Gastroesophageal sphincter (tissue), 3 donors: Measurements from ENCODE around the gene ITGAL.

Experiments
- EP300 ChIP-seq: sonication (generic); formaldehyde crosslinking; IDR thresholded peaks from one replicate; pipeline ENCODE4 v1.6.1; 2017; ENCODE audit warnings: antibody characterized with exemption, mild to moderate bottlenecking
- POLR2A ChIP-seq, 2 donors: fragments of 450-650 bp; IDR thresholded peaks; one replicate each; pipeline ENCODE4 v1.6.1; 2017; ENCODE audit warnings: antibody characterized with exemption in 2 of 2, mild to moderate bottlenecking in 2 of 2, moderate library complexity in 1 of 2
- POLR2AphosphoS5 ChIP-seq: sonication (generic); formaldehyde crosslinking; IDR thresholded peaks from one replicate; pipeline ENCODE4 v1.6.1; 2017; ENCODE audit warnings: antibody characterized with exemption
- TF ChIP-seq, protein P1 (sequence below), 4 experiments: fragments of 200-600 bp in 2 of 4; fragments of 450-650 bp in 2 of 4; sonication (generic) in 1 of 4; IDR thresholded peaks; one replicate each; pipeline ENCODE4 v1.5.1; 2017 to 2019; ENCODE audit warnings: antibody characterized with exemption in 4 of 4, mild to moderate bottlenecking in 2 of 4, moderate library complexity in 2 of 4

DNA sequence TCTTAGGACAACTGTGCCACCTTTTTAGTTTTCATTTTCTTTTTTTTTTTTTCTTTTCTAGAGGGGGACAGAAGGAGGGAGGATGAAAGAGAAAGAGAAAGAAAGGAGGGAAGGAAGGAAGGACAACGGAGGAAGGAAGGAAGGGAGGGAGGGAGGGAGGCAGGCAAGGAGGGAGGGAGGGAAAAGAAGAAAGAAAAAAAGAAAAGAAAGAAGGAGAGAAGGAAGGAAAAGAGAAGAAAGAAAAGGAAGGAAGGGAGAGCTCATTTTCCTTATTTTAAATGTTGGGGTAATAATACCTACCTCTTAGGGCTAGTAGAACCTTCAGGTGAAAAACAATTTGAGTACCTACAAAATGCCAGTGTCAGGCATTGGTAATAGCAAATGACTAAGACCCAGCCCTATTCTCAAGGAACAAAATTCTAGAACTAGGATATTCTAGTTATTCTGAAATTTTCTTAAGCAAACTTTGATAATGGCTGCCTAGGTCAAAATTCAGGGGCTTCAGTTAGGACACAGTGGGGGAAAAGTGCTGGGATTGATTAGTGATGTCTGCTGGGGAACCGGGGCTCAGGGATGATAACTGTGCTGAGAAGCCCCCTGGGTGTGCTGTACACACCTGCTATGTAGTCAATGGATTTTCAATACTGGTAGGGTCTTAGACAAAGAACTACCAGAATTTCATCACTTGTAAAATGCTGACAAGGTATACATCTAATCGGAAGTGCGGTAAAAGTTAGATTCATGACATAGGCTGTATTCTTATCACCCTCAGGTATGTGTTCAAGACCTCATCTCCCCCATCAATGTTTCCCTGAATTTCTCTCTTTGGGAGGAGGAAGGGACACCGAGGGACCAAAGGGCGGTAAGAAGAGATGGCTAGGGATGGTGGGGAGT is 31.1 kb downstream of the ITGAL start:
- TF ChIP-seq, protein P1, sequence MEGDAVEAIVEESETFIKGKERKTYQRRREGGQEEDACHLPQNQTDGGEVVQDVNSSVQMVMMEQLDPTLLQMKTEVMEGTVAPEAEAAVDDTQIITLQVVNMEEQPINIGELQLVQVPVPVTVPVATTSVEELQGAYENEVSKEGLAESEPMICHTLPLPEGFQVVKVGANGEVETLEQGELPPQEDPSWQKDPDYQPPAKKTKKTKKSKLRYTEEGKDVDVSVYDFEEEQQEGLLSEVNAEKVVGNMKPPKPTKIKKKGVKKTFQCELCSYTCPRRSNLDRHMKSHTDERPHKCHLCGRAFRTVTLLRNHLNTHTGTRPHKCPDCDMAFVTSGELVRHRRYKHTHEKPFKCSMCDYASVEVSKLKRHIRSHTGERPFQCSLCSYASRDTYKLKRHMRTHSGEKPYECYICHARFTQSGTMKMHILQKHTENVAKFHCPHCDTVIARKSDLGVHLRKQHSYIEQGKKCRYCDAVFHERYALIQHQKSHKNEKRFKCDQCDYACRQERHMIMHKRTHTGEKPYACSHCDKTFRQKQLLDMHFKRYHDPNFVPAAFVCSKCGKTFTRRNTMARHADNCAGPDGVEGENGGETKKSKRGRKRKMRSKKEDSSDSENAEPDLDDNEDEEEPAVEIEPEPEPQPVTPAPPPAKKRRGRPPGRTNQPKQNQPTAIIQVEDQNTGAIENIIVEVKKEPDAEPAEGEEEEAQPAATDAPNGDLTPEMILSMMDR (IDR thresholded peaks at IDR 0.05) = no peak
- TF ChIP-seq POLR2A (IDR thresholded peaks at IDR 0.05) (no peak), POLR2AphosphoS5 (no peak), EP300 (no peak)
